H1 (cell line): ENCODE data around the gene PCCA. TPM values are rescaled to one million over a fixed set of nuclear protein-coding genes. Genes with fewer than 3 reads are reported as not detected.

Experiments
- CTCF ChIA-PET: fragments of 300-600 bp; sonication (Branson Sonifier 250); formaldehyde crosslinking; loops from one replicate; lab custom pipeline; 2021; ENCODE audit not compliant: partially characterized antibody; lab: Charles Lee
- POLR2A ChIA-PET: fragments of 300-600 bp; sonication (Branson Sonifier 250); formaldehyde crosslinking; loops from one replicate; lab custom pipeline; 2021; ENCODE audit warnings: inconsistent platforms; ENCODE audit not compliant: partially characterized antibody; lab: Charles Lee
- DNase-seq, 2 experiments: peaks; one replicate each; pipeline versions ENCODE4 v3.0.0 to v3.0.0-alpha.2; 2010 to 2022; ENCODE audit warnings: low spot score in 2 of 2, low read depth in 1 of 2, mixed read lengths in 1 of 2
- FAIRE-seq: peaks from 2 replicates; lab custom pipeline; 2011; peaks lifted over from hg19 to GRCh38; lab: Jason Lieb, UNC
- H2AFZ ChIP-seq: 2 replicates; pipeline ENCODE4 v1.8.1; 2012; ENCODE audit warnings: low read length, inconsistent platforms
- H2AK5ac ChIP-seq: 2 replicates; pipeline ENCODE4 v1.6.1; 2013; ENCODE audit warnings: low read depth, low read length
- H2BK120ac ChIP-seq: replicated peaks from 2 replicates; pipeline ENCODE3; 2013; ENCODE audit warnings: low read depth, low read length, inconsistent platforms
- H2BK12ac ChIP-seq: 2 replicates; pipeline ENCODE4 v1.6.1; 2013; ENCODE audit warnings: low read depth, low read length
- H2BK15ac ChIP-seq: 2 replicates; pipeline ENCODE4 v1.6.1; 2013; ENCODE audit warnings: low read length
- H2BK20ac ChIP-seq: 2 replicates; pipeline ENCODE4 v1.6.1; 2013; ENCODE audit warnings: low read length
- H2BK5ac ChIP-seq: 2 replicates; pipeline ENCODE4 v1.6.1; 2013; ENCODE audit warnings: low read depth, low read length
- H3K14ac ChIP-seq: 2 replicates; pipeline ENCODE4 v1.6.1; 2013; ENCODE audit warnings: inconsistent platforms; ENCODE audit not compliant: insufficient read length
- H3K18ac ChIP-seq: 2 replicates; pipeline ENCODE4 v1.6.1; 2013; ENCODE audit warnings: low read length; ENCODE audit errors: extremely low read depth
- H3K23ac ChIP-seq: 2 replicates; pipeline ENCODE4 v1.6.1; 2013; ENCODE audit warnings: inconsistent platforms; ENCODE audit not compliant: insufficient read length
- H3K23me2 ChIP-seq: 2 replicates; pipeline ENCODE4 v1.6.1; 2013; ENCODE audit warnings: low read depth, low read length
- H3K27ac ChIP-seq: 2 replicates; pipeline ENCODE4 v1.6.1; 2011; ENCODE audit warnings: low read depth, low read length, inconsistent platforms
- H3K27me3 ChIP-seq, 4 experiments: replicated peaks in 1 of 4; 1 replicate in 1 of 4; 2 replicates in 3 of 4; pipeline versions ENCODE4 v1.6.1 to v1.8.1; 2011 to 2013; ENCODE audit warnings: low read length in 3 of 4, mild to moderate bottlenecking in 3 of 4, inconsistent platforms in 2 of 4, mixed read lengths in 2 of 4, moderate library complexity in 1 of 4; ENCODE audit not compliant: control insufficient read depth in 3 of 4, insufficient read depth in 3 of 4; ENCODE audit errors: extremely low read depth in 1 of 4
- H3K36me3 ChIP-seq, 4 experiments: 2 replicates each; pipeline versions ENCODE4 v1.6.1 to v1.8.1; 2011 to 2013; ENCODE audit warnings: mild to moderate bottlenecking in 4 of 4, low read length in 3 of 4, moderate library complexity in 2 of 4, control low read depth in 1 of 4, inconsistent platforms in 1 of 4; ENCODE audit not compliant: insufficient read depth in 4 of 4, control insufficient read depth in 2 of 4
- H3K4ac ChIP-seq: replicated peaks from 2 replicates; pipeline ENCODE3; 2013; ENCODE audit warnings: low read length, low read depth, mixed read lengths, inconsistent platforms; ENCODE audit not compliant: insufficient read length
- H3K4me1 ChIP-seq, 4 experiments: replicated peaks in 1 of 4; 1 replicate in 1 of 4; 2 replicates in 3 of 4; pipeline versions ENCODE4 v1.6.1 to v1.8.1; 2011 to 2013; ENCODE audit warnings: low read length in 3 of 4, inconsistent platforms in 2 of 4, mixed read lengths in 1 of 4; ENCODE audit not compliant: insufficient read depth in 4 of 4, control insufficient read depth in 3 of 4
- H3K4me2 ChIP-seq, 2 experiments: 2 replicates each; pipeline versions ENCODE4 v1.6.1 to v1.8.1; 2011 to 2013; ENCODE audit warnings: low read depth in 2 of 2, low read length in 2 of 2, control low read depth in 1 of 2, inconsistent platforms in 1 of 2, mild to moderate bottlenecking in 1 of 2; ENCODE audit not compliant: insufficient read depth in 1 of 2
- H3K4me3 ChIP-seq, 4 experiments: fragments of 200-600, 300-600 bp in 1 of 4; sonication (generic), shearing (Covaris generic), sonication (Bioruptor Twin) in 1 of 4; 2 replicates each; pipeline versions ENCODE4 v1.5.1 to v1.8.1; 2011 to 2016; ENCODE audit warnings: low read length in 4 of 4, low read depth in 3 of 4, control low read depth in 2 of 4, inconsistent platforms in 2 of 4, mild to moderate bottlenecking in 2 of 4, mixed read lengths in 1 of 4, moderate library complexity in 1 of 4; ENCODE audit not compliant: insufficient read depth in 2 of 4; ENCODE audit errors: extremely low read depth in 1 of 4
- H3K56ac ChIP-seq: replicated peaks from 2 replicates; pipeline ENCODE3; 2013; ENCODE audit warnings: low read depth, mild to moderate bottlenecking, mixed read lengths, low read length, inconsistent platforms; ENCODE audit not compliant: insufficient read length
- H3K79me1 ChIP-seq: 2 replicates; pipeline ENCODE4 v1.6.1; 2013; ENCODE audit warnings: low read depth, low read length, control low read depth
- H3K79me2 ChIP-seq, 2 experiments: 2 replicates each; pipeline versions ENCODE4 v1.6.1 to v1.8.1; 2012 to 2013; ENCODE audit warnings: low read length in 2 of 2, mild to moderate bottlenecking in 2 of 2, inconsistent platforms in 1 of 2; ENCODE audit not compliant: insufficient read depth in 2 of 2, control insufficient read depth in 1 of 2
- H3K9ac ChIP-seq, 4 experiments: replicated peaks in 1 of 4; 1 replicate in 1 of 4; 2 replicates in 3 of 4; pipeline versions ENCODE4 v1.6.1 to v1.8.1; 2011 to 2013; ENCODE audit warnings: low read depth in 3 of 4, low read length in 3 of 4, control low read depth in 2 of 4, mild to moderate bottlenecking in 2 of 4, moderate library complexity in 2 of 4, inconsistent platforms in 1 of 4; ENCODE audit errors: extremely low read depth in 1 of 4
- H3K9me3 ChIP-seq, 2 experiments: 2 replicates each; pipeline versions ENCODE4 v1.6.1 to v1.8.1; 2012 to 2013; ENCODE audit warnings: mild to moderate bottlenecking in 2 of 2, moderate library complexity in 2 of 2, control low read depth in 1 of 2, inconsistent platforms in 1 of 2, low read depth in 1 of 2, low read length in 1 of 2, mixed read lengths in 1 of 2; ENCODE audit not compliant: insufficient read depth in 2 of 2
- H4K20me1 ChIP-seq, 2 experiments: replicated peaks in 1 of 2; 2 replicates each; pipeline versions ENCODE3 to v1.8.1; 2011 to 2013; ENCODE audit warnings: inconsistent platforms in 2 of 2, low read length in 2 of 2, mild to moderate bottlenecking in 1 of 2; ENCODE audit not compliant: insufficient read depth in 2 of 2, control insufficient read depth in 1 of 2
- H4K5ac ChIP-seq: 2 replicates; pipeline ENCODE4 v1.6.1; 2013; ENCODE audit warnings: low read length, low read depth, mixed read lengths, inconsistent platforms; ENCODE audit not compliant: insufficient read length
- H4K8ac ChIP-seq: 2 replicates; pipeline ENCODE4 v1.8.0; 2013; ENCODE audit warnings: mild to moderate bottlenecking, moderate library complexity, low read length, inconsistent platforms; ENCODE audit not compliant: insufficient read depth; ENCODE audit errors: extremely low read depth
- H4K91ac ChIP-seq: replicated peaks from 2 replicates; pipeline ENCODE3; 2013; ENCODE audit warnings: low read length, mixed read lengths, inconsistent platforms; ENCODE audit not compliant: insufficient read length
- ASH2L ChIP-seq: fragments of 200-600, 300-600 bp; sonication (generic); IDR thresholded peaks from one replicate; pipeline ENCODE4 v1.7.1; 2017; ENCODE audit warnings: low read length
- EGR1 ChIP-seq: IDR thresholded peaks from 2 replicates; pipeline ENCODE4 v1.6.1; 2011; ENCODE audit warnings: low read depth, low read length, borderline replicate concordance
- KDM5A ChIP-seq: fragments of 200-600 bp; IDR thresholded peaks from 2 replicates; pipeline ENCODE4 v1.7.1; 2012; ENCODE audit warnings: mild to moderate bottlenecking, low read length, inconsistent platforms, mixed read lengths
- MAFK ChIP-seq: IDR thresholded peaks from 2 replicates; pipeline ENCODE4 v1.6.1; 2012; ENCODE audit warnings: low read depth, mild to moderate bottlenecking, improper control_type of control experiment, low read length
- POLR2A ChIP-seq, 2 experiments: IDR thresholded peaks; 1 replicate in 1 of 2; 2 replicates in 1 of 2; pipeline ENCODE4 v1.6.1; 2011; ENCODE audit warnings: low read depth in 2 of 2, low read length in 2 of 2, mild to moderate bottlenecking in 2 of 2; ENCODE audit errors: control extremely low read depth in 1 of 2
- POLR2AphosphoS5 ChIP-seq: IDR thresholded peaks from 2 replicates; pipeline ENCODE4 v1.6.1; 2011; ENCODE audit warnings: low read depth, low read length
- RFX5 ChIP-seq: IDR thresholded peaks from 2 replicates; pipeline ENCODE4 v1.6.1; 2011; ENCODE audit warnings: low read depth, low read length, improper control_type of control experiment, borderline replicate concordance
- SIX5 ChIP-seq: IDR thresholded peaks from 2 replicates; pipeline ENCODE4 v1.6.1; 2011; ENCODE audit warnings: mild to moderate bottlenecking, low read depth, low read length
- TAF7 ChIP-seq: optimal IDR thresholded peaks from 2 replicates; pipeline ENCODE3; 2011; ENCODE audit warnings: low read depth, mild to moderate bottlenecking, inconsistent platforms, low read length, moderate library complexity, borderline replicate concordance
- WGBS, 2 experiments: shearing (Covaris generic) in 1 of 2; methylation state at CpG; one replicate each; pipeline versions ENCODE4 v1.1.6 to v1.1.7; 2013 to 2015; ENCODE audit warnings: low lambda C conversion rate in 2 of 2, mixed read lengths in 2 of 2, inconsistent platforms in 1 of 2, low coverage in 1 of 2, missing lambda C conversion rate in 1 of 2; ENCODE audit not compliant: insufficient replicate concordance in 2 of 2, insufficient coverage in 1 of 2, insufficient read length in 1 of 2; ENCODE audit errors: extremely low coverage in 1 of 2, missing lambda C conversion rate in 1 of 2; 5-methylcytosine and 5-hydroxymethylcytosine counted together
- polyA plus RNA-seq, 7 experiments: library from polyadenylated mRNA; depleted of rRNA in 3 of 7; stranded (reverse) in 5 of 7; unstranded in 2 of 7; fragments of >200 nt in 5 of 7; fragments of 200-250 nt in 2 of 7; gene quantifications; 1 replicate in 5 of 7; 2 replicates in 1 of 7; 4 replicates in 1 of 7; pipeline versions ENCODE4 v1.2.1 to v1.2.3, GENCODE V29; 2011 to 2013; ENCODE audit warnings: missing spikeins in 2 of 7, mixed read lengths in 2 of 7
- total RNA-seq: library from RNA; stranded (reverse); fragmentation: NEBNext Ultra II Directional; extraction: Animal tissue kit (Norgen Biotek cat#: 25700); gene quantifications from 2 replicates; pipeline ENCODE4 v1.2.1, GENCODE V29; 2021

The PCCA gene
- total and polyA plus RNA-seq, 2 of the 8 experiments (the other 6 are each of a cell fraction or from before 2014, with no cell fraction given): 18.4 to 49.8 TPM

GRCh38 chr13:100535426-100536135, 446.7 kb downstream of the PCCA start:
- Histone ChIP-seq H2BK15ac (no peak overlapping the region), H2BK5ac (no peak overlapping the region), H3K56ac (no peak overlapping the region), H3K27ac (no peak overlapping the region), H2BK12ac (no peak overlapping the region), H3K79me2 (no peaks in the 10 kb centered on the region), H4K5ac (no peak overlapping the region), H3K4me3 (no peak overlapping the region), H3K23me2 (no peaks in the 10 kb centered on the region), H3K4ac (no peak overlapping the region), H3K36me3 (peaks cover 0 to 4% (median 2%) of the 10 kb centered on the region in 4 experiments; a peak in 2 of 8 replicates), H3K9ac (no peak overlapping the region; a peak in 1 of 7 replicates), H2AK5ac (0 out of 2 replicates have a peak overlapping the region, but pooled peaks have one; percentile 65), H2AFZ (no peak overlapping the region), H4K20me1 (no peaks in the 10 kb centered on the region), H3K18ac (no peak overlapping the region), H4K8ac (no peak overlapping the region), H3K27me3 (no peaks in the 10 kb centered on the region), H3K79me1 (no peaks in the 10 kb centered on the region), H3K4me1 (peaks cover 0 to 3% (median under 1%) of the 10 kb centered on the region in 4 experiments; a peak in 3 of 7 replicates), H2BK120ac (no peak overlapping the region), H3K23ac (no peak overlapping the region), H4K91ac (no peak overlapping the region), H3K9me3 (no peaks in the 10 kb centered on the region), H2BK20ac (no peak overlapping the region), H3K14ac (no peak overlapping the region), H3K4me2 (no peak overlapping the region)
- CTCF ChIA-PET: interaction anchor here (0.9 kb wide), 2 partner anchors 10 to 52 kb away, joined by 3 read pairs; no protein-coding TSS in a partner anchor
- POLR2A ChIA-PET: no interaction called here
- WGBS, 2 experiments: 93% methylated on average over 16 of the region's 16 CpGs; no CpG with 5 or more reads in 1 of the 2 experiments
- FAIRE-seq: no peak
- peak in 1 of 2 experiments; percentile 31 for DNase-seq
- TF ChIP-seq ASH2L (no peak), SIX5 (no peak), MAFK (no peak), KDM5A (no peak), POLR2A (IDR thresholded peaks at IDR 0.05; ENCODE audit: control extremely low read depth in 1 of 2, low read depth in 2 of 2, low read length in 2 of 2) (no peak), RFX5 (no peak), POLR2AphosphoS5 (no peak), TAF7 (no peak), EGR1 (no peak)
